Adrenal gland (tissue), 12 donors: ENCODE measurements around the gene STK24. TPM values are rescaled to one million over a fixed set of nuclear protein-coding genes. Genes with fewer than 3 reads are reported as not detected.

ENCODE experiments used
- DNase-seq, 7 donors: peaks; one replicate each; pipeline ENCODE4 v3.0.0-alpha.2; 2019 to 2020
- H3K27ac ChIP-seq, 5 donors: fragments of 200-600 bp; sonication (generic) in 4 of 5; 1 replicate in 3 of 5; 2 replicates in 2 of 5; pipeline versions ENCODE4 v1.5.1 to v1.8.0; 2016 to 2020; ENCODE audit warnings: mild to moderate bottlenecking in 1 of 5
- H3K27me3 ChIP-seq: fragments of 200-600 bp; 2 replicates; pipeline ENCODE4 v1.8.0; 2021
- H3K36me3 ChIP-seq, 2 donors: fragments of 200-600 bp; replicated peaks in 1 of 2; 1 replicate in 1 of 2; 2 replicates in 1 of 2; pipeline versions ENCODE4 v1.5.1 to v1.8.0; 2018 to 2022
- H3K4me1 ChIP-seq, 2 donors: fragments of 200-600 bp; replicated peaks in 1 of 2; 1 replicate in 1 of 2; 2 replicates in 1 of 2; pipeline versions ENCODE4 v1.5.1 to v1.8.0; 2018 to 2021
- H3K4me3 ChIP-seq, 4 donors: fragments of 200-600 bp; sonication (generic) in 3 of 4; one replicate each; pipeline ENCODE4 v1.5.1; 2016 to 2018
- H3K9me3 ChIP-seq, 3 donors: fragments of 200-600 bp; sonication (generic) in 1 of 3; replicated peaks in 1 of 3; 1 replicate in 2 of 3; 2 replicates in 1 of 3; pipeline versions ENCODE4 v1.5.1 to v1.8.0; 2016 to 2021
- POLR2A ChIP-seq, 2 donors: fragments of 450-650 bp; IDR thresholded peaks; one replicate each; pipeline ENCODE4 v1.6.1; 2017; ENCODE audit warnings: antibody characterized with exemption in 2 of 2, mild to moderate bottlenecking in 2 of 2, moderate library complexity in 1 of 2
- WGBS, 4 donors: extraction: QIAGEN DNeasy Blood & Tissue Kit in 2 of 4; methylation state at CpG; one replicate each; pipeline versions ENCODE4 v1.1.5 to v1.1.7; 2013 to 2017; 5-methylcytosine and 5-hydroxymethylcytosine counted together
- intact Hi-C, 2 donors: fragments of 100-400 bp; cut with DNase I; formaldehyde crosslinking; loops; one replicate each; pipeline versions ENCODE4 v1.14.1 to v1.15.0; 2022 to 2023
- polyA plus RNA-seq, 3 donors: library from polyadenylated mRNA; stranded (reverse); fragments of 200-250 nt in 2 of 3; fragments of 350-450 nt in 1 of 3; fragmentation: Illumina TruSeq in 1 of 3; extraction: RNeasy Lipid Tissue Mini Kit (QIAGEN cat#74804) in 1 of 3; gene quantifications; one replicate each; pipeline ENCODE4 v1.2.3, GENCODE V29; 2013 to 2014
- total RNA-seq, 9 donors: library from RNA; depleted of rRNA in 4 of 9; stranded (reverse); fragments of >200 nt in 4 of 9; fragments of 120-200 nt in 1 of 9; fragmentation: NEBNext Ultra II Directional in 1 of 9; extraction: Animal tissue kit (Norgen Biotek cat#: 25700) in 1 of 9; gene quantifications; one replicate each; pipeline versions ENCODE4 v1.1.0 to v1.2.4, GENCODE V29; 2013 to 2023
- TF ChIP-seq, protein P1 (sequence below), 6 experiments: fragments of 450-650 bp in 4 of 6; fragments of 200-600 bp in 2 of 6; sonication (generic) in 1 of 6; IDR thresholded peaks; 1 replicate in 5 of 6; 2 replicates in 1 of 6; pipeline versions ENCODE4 v1.5.1 to v1.8.0; 2016 to 2021; ENCODE audit warnings: antibody characterized with exemption in 6 of 6, mild to moderate bottlenecking in 2 of 6, moderate library complexity in 1 of 6
- donor health status: healthy with polysubstance abuse.
- donor health status: Bipolar disorder and iron deficiency.
- donor health status: DM: yes; HTN: yes; CAD: no.
- donor health status: DM: no; HTN: no; CAD: no.
- donor health status: DM: no; HTN: no; CAD: no.
- donor health status: DM: yes; HTN: yes; CAD: no.

Gene STK24
- total and polyA plus RNA-seq, 12 donors, result 17.7 to 72.2 (median 56.0) TPM

DNA sequence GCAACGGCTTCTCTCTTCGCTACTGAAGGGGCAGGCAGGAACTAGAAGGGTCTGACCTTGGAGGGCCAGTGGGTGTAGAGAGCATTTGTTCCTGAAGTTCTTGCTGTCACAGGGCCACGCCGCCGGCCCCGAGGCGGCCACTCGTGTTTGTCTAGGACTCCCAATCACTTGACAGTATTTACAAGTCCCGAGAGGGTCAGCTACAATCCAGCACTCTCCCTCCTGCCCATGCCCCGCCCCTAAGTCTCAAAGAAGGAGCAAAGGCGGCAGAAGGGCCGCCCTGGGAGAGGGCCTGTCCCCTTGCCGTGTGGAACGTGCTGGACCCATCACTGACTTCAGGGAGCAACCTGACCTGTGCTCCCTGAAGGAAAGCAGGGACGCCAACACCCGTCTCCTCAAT is 118.5 kb downstream of the STK24 start:
- intact Hi-C loops, result loop anchor here in 1 of 2 donors (10.0 kb wide), 1 partner anchor 126 kb away; no protein-coding TSS in a partner anchor
- WGBS, 4 donors, result 78 to 87% (median 82%) methylated on average over 6 to 16 of the region's 16 CpGs
- H3K27me3 ChIP-seq, result no peaks in the 10 kb centered on the region
- H3K4me1 ChIP-seq, result peaks cover 6 to 15% of the 10 kb centered on the region in 2 donors
- no peak overlapping the region for H3K27ac ChIP-seq
- peaks cover 0 to 47% of the 10 kb centered on the region in 2 donors for H3K36me3 ChIP-seq
- H3K9me3 ChIP-seq, result no peaks in the 10 kb centered on the region
- no peak overlapping the region for H3K4me3 ChIP-seq
- peak in 1 of 7 donors; percentile 8 for DNase-seq
- TF ChIP-seq POLR2A (IDR thresholded peaks at IDR 0.05), result no peak
- TF ChIP-seq, protein P1, sequence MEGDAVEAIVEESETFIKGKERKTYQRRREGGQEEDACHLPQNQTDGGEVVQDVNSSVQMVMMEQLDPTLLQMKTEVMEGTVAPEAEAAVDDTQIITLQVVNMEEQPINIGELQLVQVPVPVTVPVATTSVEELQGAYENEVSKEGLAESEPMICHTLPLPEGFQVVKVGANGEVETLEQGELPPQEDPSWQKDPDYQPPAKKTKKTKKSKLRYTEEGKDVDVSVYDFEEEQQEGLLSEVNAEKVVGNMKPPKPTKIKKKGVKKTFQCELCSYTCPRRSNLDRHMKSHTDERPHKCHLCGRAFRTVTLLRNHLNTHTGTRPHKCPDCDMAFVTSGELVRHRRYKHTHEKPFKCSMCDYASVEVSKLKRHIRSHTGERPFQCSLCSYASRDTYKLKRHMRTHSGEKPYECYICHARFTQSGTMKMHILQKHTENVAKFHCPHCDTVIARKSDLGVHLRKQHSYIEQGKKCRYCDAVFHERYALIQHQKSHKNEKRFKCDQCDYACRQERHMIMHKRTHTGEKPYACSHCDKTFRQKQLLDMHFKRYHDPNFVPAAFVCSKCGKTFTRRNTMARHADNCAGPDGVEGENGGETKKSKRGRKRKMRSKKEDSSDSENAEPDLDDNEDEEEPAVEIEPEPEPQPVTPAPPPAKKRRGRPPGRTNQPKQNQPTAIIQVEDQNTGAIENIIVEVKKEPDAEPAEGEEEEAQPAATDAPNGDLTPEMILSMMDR (IDR thresholded peaks at IDR 0.05), result no peak

DNA sequence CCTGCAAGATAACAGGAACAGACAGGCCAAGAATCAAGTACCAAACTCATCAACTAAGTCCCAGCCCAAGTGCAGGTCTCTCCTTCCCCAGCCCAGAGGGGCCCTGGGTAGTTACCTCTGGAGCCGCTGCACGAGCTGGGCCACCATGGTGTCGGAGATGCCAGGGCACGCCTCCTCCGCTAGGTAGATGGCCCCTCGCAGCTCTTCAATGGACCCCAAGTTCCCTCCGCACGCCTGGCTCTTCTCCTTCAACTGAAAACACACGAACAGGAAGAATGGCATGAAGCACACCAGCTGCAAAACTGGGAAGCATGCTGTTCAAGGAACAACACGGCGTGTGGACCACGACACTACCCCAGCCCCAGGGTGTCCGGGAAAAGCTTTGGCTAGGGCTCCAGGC is 119.9 kb downstream of the STK24 start:
- Histone ChIP-seq H3K27me3 (no peaks in the 10 kb centered on the region), H3K4me1 (peaks cover 6 to 15% of the 10 kb centered on the region in 2 donors), H3K36me3 (peaks cover 0 to 40% of the 10 kb centered on the region in 2 donors), H3K27ac (no peak overlapping the region), H3K9me3 (no peaks in the 10 kb centered on the region), H3K4me3 (no peak overlapping the region)
- TF ChIP-seq POLR2A (IDR thresholded peaks at IDR 0.05), result no peak
- TF ChIP-seq, protein P1 (IDR thresholded peaks at IDR 0.05), result no peak
- peak in 1 of 7 donors; percentile 11 for DNase-seq
- WGBS, 4 donors, result 93 to 95% (median 94%) methylated on average over 11 to 13 of the region's 13 CpGs
- intact Hi-C loops, result loop anchor here in 1 of 2 donors (10.0 kb wide), 1 partner anchor 128 kb away; no protein-coding TSS in a partner anchor

DNA sequence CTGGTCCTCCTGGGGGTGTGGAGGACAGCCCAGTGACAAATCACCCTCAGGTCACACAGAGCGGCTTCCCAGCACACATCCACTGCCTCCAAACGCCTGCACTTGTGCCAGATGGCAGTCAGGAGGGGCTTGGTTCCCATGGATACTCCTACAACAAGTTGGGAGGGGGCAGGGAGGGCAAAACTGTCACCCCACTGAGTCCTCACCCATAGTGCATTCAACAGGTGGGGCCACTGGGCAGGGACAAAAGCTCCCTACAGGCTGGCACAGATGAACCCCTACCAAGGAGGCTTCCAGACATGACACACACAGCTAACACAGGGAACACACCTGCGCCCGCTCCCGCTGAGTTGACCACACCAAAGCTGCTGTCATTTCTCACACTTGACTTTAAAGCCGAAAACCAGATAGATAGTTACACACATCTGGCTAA is 120.5 kb downstream of the STK24 start:
- intact Hi-C loops, result loop anchor here in 1 of 2 donors (10.0 kb wide), 1 partner anchor 128 kb away; no protein-coding TSS in a partner anchor
- Histone ChIP-seq H3K4me3 (no peak overlapping the region), H3K36me3 (peaks cover 0 to 37% of the 10 kb centered on the region in 2 donors), H3K9me3 (no peaks in the 10 kb centered on the region), H3K27me3 (no peaks in the 10 kb centered on the region), H3K4me1 (peaks cover 6 to 15% of the 10 kb centered on the region in 2 donors), H3K27ac (no peak overlapping the region)
- DNase-seq, result peak in 1 of 7 donors; percentile 10
- no peak for TF ChIP-seq POLR2A (IDR thresholded peaks at IDR 0.05)
- TF ChIP-seq, protein P1 (IDR thresholded peaks at IDR 0.05), result no peak
- 87 to 100% (median 92%) methylated on average over 4 to 6 of the region's 6 CpGs for WGBS, 4 donors

DNA sequence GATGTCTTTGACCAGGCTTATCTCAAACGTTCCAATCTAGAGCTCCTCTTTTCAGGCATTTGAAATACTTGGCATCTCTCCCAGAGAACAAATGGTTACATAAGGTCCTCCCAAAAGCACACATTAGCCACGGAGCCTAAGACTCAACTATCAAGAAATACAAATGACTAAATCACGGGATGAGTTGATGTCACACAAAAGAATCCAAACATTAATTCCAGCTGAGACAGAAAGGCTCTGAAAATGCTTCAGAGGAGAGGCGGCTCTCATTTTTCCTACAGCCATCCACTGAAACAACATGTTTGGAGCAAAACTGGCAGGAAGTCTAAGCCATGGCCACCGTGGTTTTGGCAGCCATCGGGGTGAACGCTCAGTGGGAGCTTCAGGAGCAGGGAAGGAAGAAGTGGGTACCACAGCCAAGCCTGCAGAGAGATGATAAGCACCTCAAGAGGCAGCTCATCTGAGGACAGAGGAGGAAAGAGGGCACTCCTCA is 122.5 kb downstream of the STK24 start:
- Histone ChIP-seq H3K27ac (peak overlapping the region in 4 of 5 donors; percentile 40 to 75 (median 68)), H3K27me3 (no peaks in the 10 kb centered on the region), H3K36me3 (peaks cover 0 to 25% of the 10 kb centered on the region in 2 donors), H3K4me1 (peaks cover 6 to 19% of the 10 kb centered on the region in 2 donors), H3K4me3 (no peak overlapping the region), H3K9me3 (no peaks in the 10 kb centered on the region)
- 17 to 22% (median 18%) methylated on average over 7 of the region's 7 CpGs for WGBS, 4 donors
- DNase-seq, result peak in 3 of 7 donors; percentile 45 to 49 (median 48)
- intact Hi-C loops, result loop anchor here in 1 of 2 donors (10.0 kb wide), 1 partner anchor 130 kb away; no protein-coding TSS in a partner anchor
- peak in 1 of 2 donors; percentile 42 for TF ChIP-seq POLR2A (IDR thresholded peaks at IDR 0.05)
- TF ChIP-seq, protein P1 (IDR thresholded peaks at IDR 0.05), result no peak
